VCaP (cell line): Measurements from ENCODE around the gene LPIN1.
"Not testable (repeated sequence)": the region's sequence is repeated elsewhere in the genome, so short reads cannot be mapped to it uniquely, and the experiment has no call there.

ENCODE experiments used
- H3K27ac ChIP-seq: fragments of 450-650 bp; 2 replicates; pipeline ENCODE4 v1.5.1; 2017
- CTCF ChIP-seq: fragments of 450-650 bp; conservative IDR thresholded peaks from 2 replicates; pipeline ENCODE4 v1.5.1; 2017; ENCODE audit warnings: mild to moderate bottlenecking, moderate library complexity

LPIN1 gene

GRCh38 chr2:11724151-11724550, 22.3 kb upstream of the LPIN1 start:
- TF ChIP-seq CTCF, result no peak
- no peak overlapping the region for H3K27ac ChIP-seq

DNA sequence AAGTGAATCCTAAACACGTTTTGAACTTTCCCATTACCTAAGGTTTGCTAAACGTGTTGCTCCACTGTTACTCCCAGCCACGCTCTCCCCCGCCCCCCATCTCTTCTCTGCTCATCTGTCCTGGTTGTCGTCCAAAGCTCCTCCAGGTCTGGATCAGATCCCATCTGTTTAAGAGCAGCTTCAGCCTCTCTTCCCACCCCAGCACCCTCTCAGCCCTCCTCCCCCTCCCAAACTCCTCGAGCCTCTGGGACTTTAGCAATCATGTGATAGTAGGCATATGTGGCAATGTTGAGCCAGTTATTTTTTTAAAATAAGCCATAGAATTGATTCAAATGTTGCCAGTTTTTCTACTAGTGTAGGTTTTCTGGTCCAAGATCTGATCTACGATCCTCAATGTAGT, 20.0 kb upstream of the LPIN1 start:
- TF ChIP-seq CTCF, result no peak
- peak overlapping the region; percentile 5; the same call in 1 of the 2 replicates for H3K27ac ChIP-seq

- no peak overlapping the region for H3K27ac ChIP-seq
- TF ChIP-seq CTCF, result no peak
Observed at GRCh38 chr2:11729362-11730212, 16.8 kb upstream of the LPIN1 start.

- not testable (repeated sequence) for H3K27ac ChIP-seq
Observed at GRCh38 chr2:11731214-11731984, 15.0 kb upstream of the LPIN1 start.

DNA sequence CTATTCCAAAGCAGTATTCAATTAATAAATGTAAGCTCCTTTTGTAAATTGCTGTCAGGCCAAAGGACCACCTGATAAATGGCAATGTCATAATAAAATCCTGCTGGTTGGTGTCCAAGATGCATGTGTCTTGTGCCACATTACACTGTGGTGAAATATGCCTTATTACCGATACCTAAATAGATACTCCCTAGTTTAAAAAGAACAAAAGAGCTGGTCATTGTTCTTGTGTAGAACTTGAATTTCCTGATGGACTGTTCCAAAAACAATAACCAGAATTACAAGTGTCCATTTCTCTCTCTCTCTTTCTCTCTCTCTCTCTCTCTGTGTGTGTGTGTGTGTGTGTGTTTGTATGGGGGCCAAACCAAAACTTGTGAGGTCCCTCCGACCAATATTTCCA, 13.8 kb upstream of the LPIN1 start:
- TF ChIP-seq CTCF, result no peak
- no peak overlapping the region for H3K27ac ChIP-seq

- H3K27ac ChIP-seq, result not testable (repeated sequence)
Observed at GRCh38 chr2:11737852-11738251, 8.6 kb upstream of the LPIN1 start.

DNA sequence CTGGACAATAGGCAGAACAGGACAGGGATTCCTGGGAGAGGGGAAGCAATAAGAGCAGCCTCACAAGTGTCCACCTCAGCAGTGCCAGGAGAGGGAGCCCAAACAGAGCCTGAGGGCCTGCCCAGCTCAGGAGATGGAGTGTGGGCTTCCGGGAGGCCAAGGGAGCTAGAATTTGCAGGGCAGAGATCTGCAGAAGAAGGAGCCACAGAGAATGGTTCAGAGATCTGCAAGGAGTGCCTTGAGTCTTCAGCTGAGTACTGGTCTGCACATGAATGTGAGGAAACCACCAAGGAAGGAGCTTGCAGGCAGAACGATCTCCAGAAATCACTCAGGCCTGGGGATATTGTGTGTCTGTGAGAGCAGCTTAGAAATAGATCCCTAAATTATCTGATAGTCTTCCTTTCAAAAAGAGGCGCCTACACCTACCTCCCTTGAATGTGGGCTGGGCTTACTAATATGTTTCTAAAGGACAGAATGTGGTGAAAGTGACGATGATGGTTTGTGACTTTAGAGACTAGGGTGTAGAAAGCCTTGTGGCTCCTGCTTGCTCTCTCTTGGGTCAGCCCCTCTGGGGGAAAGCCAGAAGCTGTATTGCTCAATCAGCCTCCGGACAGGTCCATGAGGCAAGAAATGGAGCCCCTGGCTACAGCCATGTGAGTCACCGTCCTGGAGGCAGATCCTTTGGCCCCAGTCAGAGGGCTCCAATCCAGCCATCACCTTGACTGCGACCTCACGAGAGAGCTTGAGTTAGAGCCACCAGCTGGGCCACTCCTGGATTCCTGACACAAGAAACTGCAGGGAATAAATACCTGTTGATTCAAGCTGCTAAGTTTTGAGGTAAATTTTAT, 7.6 kb upstream of the LPIN1 start:
- TF ChIP-seq CTCF, result peak; percentile 82
- H3K27ac ChIP-seq, result no peak overlapping the region

DNA sequence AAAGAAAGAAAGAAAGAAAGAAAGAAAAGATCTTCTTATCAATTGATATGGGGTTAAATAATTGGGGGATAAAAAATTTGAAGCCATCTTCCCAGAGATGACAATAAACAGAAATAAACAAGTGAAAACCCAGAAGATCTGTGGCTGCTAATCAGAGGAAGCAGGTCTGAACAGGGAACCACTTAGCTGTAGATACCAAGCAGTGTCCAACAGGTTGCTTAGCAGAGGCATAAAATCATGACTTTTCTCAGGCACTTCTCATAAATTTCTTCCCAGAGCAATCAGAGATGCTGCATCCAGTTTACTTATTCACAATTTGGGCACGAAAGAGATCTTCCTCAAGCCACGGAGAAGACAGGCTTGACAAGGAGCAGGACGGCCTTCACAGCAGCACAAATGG, 5.7 kb upstream of the LPIN1 start:
- no peak for TF ChIP-seq CTCF
- H3K27ac ChIP-seq, result no peak overlapping the region
